Measurements from ENCODE around the gene ADAMTSL1.

- TF ChIP-seq CTCF (IDR thresholded peaks at IDR 0.05; ENCODE audit: borderline replicate concordance, extremely low read depth, low read length, poor library complexity, severe bottlenecking) (no peak), EZH2 (IDR thresholded peaks at IDR 0.05; ENCODE audit: borderline replicate concordance, low read depth, low read length, severe bottlenecking) (no peak)
These were observed 395.8 kb downstream of the ADAMTSL1 start for GRCh38 chr9:18869725-18870124.

Measured in DND-41 (cell line).